HAP-1 (cell line): ENCODE results near the gene NUP210L.

Experiments
- DNase-seq, 2 experiments: peaks; one replicate each; pipeline ENCODE4 v3.0.0-alpha.2; 2016 to 2020; ENCODE audit warnings: low spot score in 2 of 2
- H3K27me3 ChIP-seq: fragments of 250-450 bp; sonication (Bioruptor Pico); 2 replicates; pipeline ENCODE4 v1.5.1; 2020; ENCODE audit warnings: low read depth, mild to moderate bottlenecking, moderate library complexity
- H3K36me3 ChIP-seq: fragments of 250-450 bp; sonication (Bioruptor Pico); replicated peaks from 2 replicates; pipeline ENCODE4 v1.5.1; 2020; ENCODE audit warnings: mild to moderate bottlenecking
- H3K4me1 ChIP-seq: fragments of 250-450 bp; sonication (Bioruptor Pico); 2 replicates; pipeline ENCODE4 v1.5.1; 2020; ENCODE audit warnings: mild to moderate bottlenecking
- H3K4me3 ChIP-seq: fragments of 250-450 bp; sonication (Bioruptor Pico); 2 replicates; pipeline ENCODE4 v1.5.1; 2020; ENCODE audit warnings: mild to moderate bottlenecking, moderate library complexity
- H3K9me3 ChIP-seq: fragments of 250-450 bp; sonication (Bioruptor Pico); 2 replicates; pipeline ENCODE4 v1.5.1; 2020; ENCODE audit warnings: mild to moderate bottlenecking, moderate library complexity
- in situ Hi-C: fragments of 300-500 bp; cut with MboI; formaldehyde crosslinking; loops from 3 replicates; pipeline ENCODE4 v1.14.3; 2020; ENCODE audit warnings: low sequenced_read_pairs, inconsistent platforms, mixed read lengths

Gene NUP210L

GRCh38 chr1:154154534-154155191 lies at the start of gene NUP210L:
Gene NUP210L (minus strand): TSS chr1:154155073.
- Histone ChIP-seq H3K9me3 (no peaks in the 10 kb centered on the region), H3K27me3 (no peaks in the 10 kb centered on the region), H3K4me1 (peaks cover 16% of the 10 kb centered on the region), H3K4me3 (no peak within 1 kb of the TSS), H3K36me3 (peaks cover 40% of the 10 kb centered on the region)
- in situ Hi-C loops = no loop called here
- DNase-seq = peak in 1 of 2 experiments; percentile 10

- Histone ChIP-seq H3K27me3 (no peaks in the 10 kb centered on the region), H3K4me3 (no peak overlapping the region), H3K9me3 (no peaks in the 10 kb centered on the region), H3K4me1 (no peaks in the 10 kb centered on the region), H3K36me3 (no peaks in the 10 kb centered on the region)
- in situ Hi-C loops = no loop called here
- no peak for DNase-seq
Measured at GRCh38 chr1:154199563-154199879, 44.6 kb upstream of the NUP210L start.

- H3K36me3 ChIP-seq = no peaks in the 10 kb centered on the region
- H3K9me3 ChIP-seq = no peaks in the 10 kb centered on the region
- no peak overlapping the region for H3K4me3 ChIP-seq
- no peaks in the 10 kb centered on the region for H3K4me1 ChIP-seq
- DNase-seq = peak; percentile 73 to 76
- no peaks in the 10 kb centered on the region for H3K27me3 ChIP-seq
- in situ Hi-C loops = no loop called here
Measured at GRCh38 chr1:154198756-154199562, 44.1 kb upstream of the NUP210L start.

GRCh38 chr1:154193821-154194220 lies 38.9 kb upstream of the NUP210L start:
- no peaks in the 10 kb centered on the region for H3K36me3 ChIP-seq
- H3K4me3 ChIP-seq = no peak overlapping the region
- H3K27me3 ChIP-seq = no peaks in the 10 kb centered on the region
- DNase-seq = no peak
- in situ Hi-C loops = no loop called here
- H3K9me3 ChIP-seq = no peaks in the 10 kb centered on the region
- peaks cover 2% of the 10 kb centered on the region; the same call in 1 of the 2 replicates for H3K4me1 ChIP-seq

- in situ Hi-C loops = no loop called here
- peaks cover 8% of the 10 kb centered on the region for H3K4me1 ChIP-seq
- H3K9me3 ChIP-seq = no peaks in the 10 kb centered on the region
- H3K27me3 ChIP-seq = no peaks in the 10 kb centered on the region
- no peaks in the 10 kb centered on the region for H3K36me3 ChIP-seq
- H3K4me3 ChIP-seq = no peak overlapping the region
- DNase-seq = no peak
Measured at GRCh38 chr1:154192476-154192875, 37.6 kb upstream of the NUP210L start.

GRCh38 chr1:154191990-154192461 lies 37.2 kb upstream of the NUP210L start, which contains the start of gene TPM3:
Gene TPM3 (minus strand): TSS chr1:154192100. CDS start chr1:154192018, 82 bp downstream.
- DNase-seq = no peak
- no peaks in the 10 kb centered on the region for H3K27me3 ChIP-seq
- H3K4me3 ChIP-seq = no peak within 1 kb of the TSS
- H3K36me3 ChIP-seq = no peaks in the 10 kb centered on the region
- in situ Hi-C loops = no loop called here
- H3K4me1 ChIP-seq = peaks cover 13% of the 10 kb centered on the region
- no peaks in the 10 kb centered on the region for H3K9me3 ChIP-seq

- in situ Hi-C loops = no loop called here
- Histone ChIP-seq H3K9me3 (no peaks in the 10 kb centered on the region), H3K27me3 (no peaks in the 10 kb centered on the region), H3K36me3 (no peaks in the 10 kb centered on the region), H3K4me1 (peaks cover 26% of the 10 kb centered on the region), H3K4me3 (no peak overlapping the region)
- no peak for DNase-seq
Measured at GRCh38 chr1:154190550-154190949, 35.7 kb upstream of the NUP210L start.

GRCh38 chr1:154186852-154187501 lies 32.1 kb upstream of the NUP210L start:
- H3K4me1 ChIP-seq = peaks cover 27% of the 10 kb centered on the region
- H3K36me3 ChIP-seq = no peaks in the 10 kb centered on the region
- no peak overlapping the region for H3K4me3 ChIP-seq
- H3K27me3 ChIP-seq = no peaks in the 10 kb centered on the region
- DNase-seq = peak; percentile 44 to 88
- in situ Hi-C loops = loop anchor here (10.0 kb wide), 1 partner anchor 148 kb away; no protein-coding TSS in a partner anchor
- H3K9me3 ChIP-seq = no peaks in the 10 kb centered on the region

GRCh38 chr1:154186177-154186576 lies 31.3 kb upstream of the NUP210L start:
- peak; percentile 69 to 85 for DNase-seq
- in situ Hi-C loops = loop anchor here (10.0 kb wide), 1 partner anchor 149 kb away; no protein-coding TSS in a partner anchor
- H3K36me3 ChIP-seq = no peaks in the 10 kb centered on the region
- H3K27me3 ChIP-seq = no peaks in the 10 kb centered on the region
- H3K9me3 ChIP-seq = no peaks in the 10 kb centered on the region
- no peak overlapping the region for H3K4me3 ChIP-seq
- peaks cover 32% of the 10 kb centered on the region for H3K4me1 ChIP-seq

- peak; percentile 98 to 99 for DNase-seq
- in situ Hi-C loops = loop anchor here (5.0 to 10.0 kb wide), 2 partner anchors 89 to 152 kb away; partner anchors contain the start of gene HAX1
- Histone ChIP-seq H3K9me3 (no peaks in the 10 kb centered on the region), H3K4me1 (peaks cover 60% of the 10 kb centered on the region), H3K36me3 (peaks cover 14% of the 10 kb centered on the region), H3K4me3 (peak overlapping the region; percentile 98), H3K27me3 (no peaks in the 10 kb centered on the region)
Measured at GRCh38 chr1:154183046-154183915, 28.4 kb upstream of the NUP210L start.

GRCh38 chr1:154182344-154183045 lies 27.6 kb upstream of the NUP210L start:
- H3K4me3 ChIP-seq = peak overlapping the region; percentile 98
- no peaks in the 10 kb centered on the region for H3K9me3 ChIP-seq
- H3K36me3 ChIP-seq = peaks cover 18% of the 10 kb centered on the region
- in situ Hi-C loops = loop anchor here (5.0 to 10.0 kb wide), 2 partner anchors 90 to 152 kb away; partner anchors contain the start of gene HAX1
- peaks cover 57% of the 10 kb centered on the region for H3K4me1 ChIP-seq
- no peaks in the 10 kb centered on the region for H3K27me3 ChIP-seq
- DNase-seq = peak; percentile 69 to 78

GRCh38 chr1:154181944-154182343 lies 27.1 kb upstream of the NUP210L start:
- H3K9me3 ChIP-seq = no peaks in the 10 kb centered on the region
- no peak for DNase-seq
- H3K36me3 ChIP-seq = peaks cover 18% of the 10 kb centered on the region
- H3K27me3 ChIP-seq = no peaks in the 10 kb centered on the region
- peak overlapping the region; percentile 98 for H3K4me3 ChIP-seq
- H3K4me1 ChIP-seq = peaks cover 51% of the 10 kb centered on the region
- in situ Hi-C loops = loop anchor here (5.0 to 10.0 kb wide), 2 partner anchors 90 to 153 kb away; partner anchors contain the start of gene HAX1
